Body of pancreas (tissue), 4 donors: ENCODE data around the gene NCAN.

Experiments
- POLR2A ChIP-seq, 3 donors: fragments of 450-650 bp; IDR thresholded peaks; one replicate each; pipeline ENCODE4 v1.6.1; 2016; ENCODE audit warnings: antibody characterized with exemption in 3 of 3, mild to moderate bottlenecking in 2 of 3
- TF ChIP-seq, protein P1 (sequence below), 7 experiments: fragments of 450-650 bp in 4 of 7; fragments of 200-600 bp in 3 of 7; sonication (generic) in 3 of 7; IDR thresholded peaks; one replicate each; pipeline ENCODE4 v1.5.1; 2016 to 2019; ENCODE audit warnings: antibody characterized with exemption in 7 of 7

DNA sequence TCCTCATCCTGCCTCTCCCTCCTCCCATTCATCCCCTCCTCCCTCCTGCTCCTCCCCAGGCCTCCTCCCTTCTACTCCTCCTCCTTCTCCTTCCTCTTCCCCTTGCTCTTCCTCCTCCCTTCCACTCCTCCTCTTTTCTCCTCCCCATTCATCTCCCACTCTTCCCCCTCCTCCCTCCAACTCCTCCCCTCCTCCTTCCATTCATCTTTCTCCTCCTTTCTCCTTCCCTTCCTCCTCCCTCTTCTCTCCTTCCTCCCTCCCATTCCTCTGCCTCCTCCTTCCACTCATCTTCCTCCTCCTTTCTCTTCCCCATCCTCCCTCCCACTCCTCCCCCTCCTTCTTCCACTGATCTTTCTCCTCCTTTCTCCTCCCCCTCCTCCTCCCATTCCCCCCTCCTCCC, 27.9 kb downstream of the NCAN start:
- no peak for TF ChIP-seq POLR2A (IDR thresholded peaks at IDR 0.05)
- TF ChIP-seq, protein P1, sequence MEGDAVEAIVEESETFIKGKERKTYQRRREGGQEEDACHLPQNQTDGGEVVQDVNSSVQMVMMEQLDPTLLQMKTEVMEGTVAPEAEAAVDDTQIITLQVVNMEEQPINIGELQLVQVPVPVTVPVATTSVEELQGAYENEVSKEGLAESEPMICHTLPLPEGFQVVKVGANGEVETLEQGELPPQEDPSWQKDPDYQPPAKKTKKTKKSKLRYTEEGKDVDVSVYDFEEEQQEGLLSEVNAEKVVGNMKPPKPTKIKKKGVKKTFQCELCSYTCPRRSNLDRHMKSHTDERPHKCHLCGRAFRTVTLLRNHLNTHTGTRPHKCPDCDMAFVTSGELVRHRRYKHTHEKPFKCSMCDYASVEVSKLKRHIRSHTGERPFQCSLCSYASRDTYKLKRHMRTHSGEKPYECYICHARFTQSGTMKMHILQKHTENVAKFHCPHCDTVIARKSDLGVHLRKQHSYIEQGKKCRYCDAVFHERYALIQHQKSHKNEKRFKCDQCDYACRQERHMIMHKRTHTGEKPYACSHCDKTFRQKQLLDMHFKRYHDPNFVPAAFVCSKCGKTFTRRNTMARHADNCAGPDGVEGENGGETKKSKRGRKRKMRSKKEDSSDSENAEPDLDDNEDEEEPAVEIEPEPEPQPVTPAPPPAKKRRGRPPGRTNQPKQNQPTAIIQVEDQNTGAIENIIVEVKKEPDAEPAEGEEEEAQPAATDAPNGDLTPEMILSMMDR (IDR thresholded peaks at IDR 0.05) = no peak
